ENCODE measurements around the gene PLCXD1. TPM values are rescaled to one million over a fixed set of nuclear protein-coding genes. Genes with fewer than 3 reads are reported as not detected.
"Not testable (repeated sequence)": the region's sequence is repeated elsewhere in the genome, so short reads cannot be mapped to it uniquely, and the experiment has no call there.

The PLCXD1 gene
- total RNA-seq, 1 donor from 2014 or later, result 46.7 TPM

- intact Hi-C loops (cut with micrococcal nuclease), result no loop called here
Measured at GRCh38 chrX:262381-262909, 18.7 kb upstream of the PLCXD1 start.

- intact Hi-C loops (cut with micrococcal nuclease), result not testable (repeated sequence)
Measured at GRCh38 chrX:264006-264405, 17.2 kb upstream of the PLCXD1 start.

GRCh38 chrX:264634-265455, 16.3 kb upstream of the PLCXD1 start:
- intact Hi-C loops (cut with micrococcal nuclease), result no loop called here

GRCh38 chrX:265502-265901, 15.7 kb upstream of the PLCXD1 start:
- intact Hi-C loops (cut with micrococcal nuclease), result no loop called here

GRCh38 chrX:267771-268261, 13.4 kb upstream of the PLCXD1 start:
- intact Hi-C loops (cut with micrococcal nuclease), result no loop called here

GRCh38 chrX:270848-271367, 10.3 kb upstream of the PLCXD1 start:
- intact Hi-C loops (cut with micrococcal nuclease), result no loop called here

- intact Hi-C loops (cut with micrococcal nuclease), result no loop called here
Measured at GRCh38 chrX:274904-275475, 6.2 kb upstream of the PLCXD1 start.

GRCh38 chrX:275476-275966, 5.7 kb upstream of the PLCXD1 start:
- intact Hi-C loops (cut with micrococcal nuclease), result no loop called here

GRCh38 chrX:275967-276580, 5.1 kb upstream of the PLCXD1 start:
- intact Hi-C loops (cut with micrococcal nuclease), result no loop called here

- intact Hi-C loops (cut with micrococcal nuclease), result no loop called here
Measured at GRCh38 chrX:276581-277201, 4.5 kb upstream of the PLCXD1 start.

GRCh38 chrX:279757-280604, 1.2 kb upstream of the PLCXD1 start:
- intact Hi-C loops (cut with micrococcal nuclease), result not testable (repeated sequence)

- intact Hi-C loops (cut with micrococcal nuclease), result not testable (repeated sequence)
Measured at GRCh38 chrX:280722-281121, 459 bp upstream of the PLCXD1 start.

- intact Hi-C loops (cut with micrococcal nuclease), result loop anchor here (2.0 kb wide), 1 partner anchor 105 kb away; the partner anchor contains the start of gene PPP2R3B
Measured at GRCh38 chrX:282000-282681, 960 bp downstream of the PLCXD1 start.

- intact Hi-C loops (cut with micrococcal nuclease), result loop anchor here (1.0 to 2.0 kb wide), 5 partner anchors 35 to 1170 kb away; partner anchors contain the start of genes GTPBP6 and PPP2R3B
Measured at GRCh38 chrX:283115-283845, 2.1 kb downstream of the PLCXD1 start.

GRCh38 chrX:285076-285677, 4.0 kb downstream of the PLCXD1 start:
- intact Hi-C loops (cut with micrococcal nuclease), result no loop called here

- intact Hi-C loops (cut with micrococcal nuclease), result no loop called here
Measured at GRCh38 chrX:287670-288069, 6.5 kb downstream of the PLCXD1 start.

GRCh38 chrX:288561-288991, 7.4 kb downstream of the PLCXD1 start:
- intact Hi-C loops (cut with micrococcal nuclease), result no loop called here

- intact Hi-C loops (cut with micrococcal nuclease), result no loop called here
Measured at GRCh38 chrX:290476-291166, 9.4 kb downstream of the PLCXD1 start.

Data from T-helper 1 cell treated with Interleukin-12 subunit alpha and Interleukin-12 subunit beta and Interleukin-4 antibody, amounts not matched to agents 30 ng/mL and 1 ng/mL, for 36 hours (primary cell).